GM23338 (cell line): ENCODE results near the gene PPP1R2.

Source experiments
- CREB1 ChIP-seq: fragments of 250-450 bp; sonication (Bioruptor Pico); IDR thresholded peaks from 2 replicates; pipeline ENCODE4 v1.5.0; 2020; ENCODE audit warnings: low read depth, mild to moderate bottlenecking, moderate library complexity
- EZH2 ChIP-seq: fragments of 200-600 bp; sonication (generic); IDR thresholded peaks from one replicate; pipeline ENCODE4 v1.8.0; 2017; ENCODE audit warnings: antibody characterized with exemption, mild to moderate bottlenecking, low read depth; ENCODE audit not compliant: unreplicated experiment
- EZH2phosphoT487 ChIP-seq: fragments of 200-600 bp; sonication (generic); IDR thresholded peaks from one replicate; pipeline ENCODE4 v1.8.1; 2018; ENCODE audit warnings: antibody characterized with exemption; ENCODE audit not compliant: unreplicated experiment
- POLR2AphosphoS5 ChIP-seq: IDR thresholded peaks from 2 replicates; pipeline ENCODE4 v1.6.1; 2016; ENCODE audit warnings: antibody characterized with exemption, low read depth
- ZNF331 ChIP-seq: fragments of 250-450 bp; sonication (Bioruptor Pico); IDR thresholded peaks from 2 replicates; pipeline ENCODE4 v1.5.0; 2020; ENCODE audit warnings: low read depth, mild to moderate bottlenecking, moderate library complexity
- TF ChIP-seq, protein P1 (sequence below), 2 experiments: fragments of 200-600 bp in 1 of 2; sonication (generic) in 1 of 2; conservative IDR thresholded peaks; 2 replicates each; pipeline versions ENCODE4 v1.5.1 to v1.6.1; 2016 to 2017; ENCODE audit warnings: antibody characterized with exemption in 2 of 2, low read depth in 2 of 2, mild to moderate bottlenecking in 2 of 2, moderate library complexity in 1 of 2

- TF ChIP-seq EZH2phosphoT487 (no peak), ZNF331 (CRISPR knock-in tag) (no peak), CREB1 (CRISPR knock-in tag) (no peak), POLR2AphosphoS5 (no peak), EZH2 (no peak)
- TF ChIP-seq, protein P1, sequence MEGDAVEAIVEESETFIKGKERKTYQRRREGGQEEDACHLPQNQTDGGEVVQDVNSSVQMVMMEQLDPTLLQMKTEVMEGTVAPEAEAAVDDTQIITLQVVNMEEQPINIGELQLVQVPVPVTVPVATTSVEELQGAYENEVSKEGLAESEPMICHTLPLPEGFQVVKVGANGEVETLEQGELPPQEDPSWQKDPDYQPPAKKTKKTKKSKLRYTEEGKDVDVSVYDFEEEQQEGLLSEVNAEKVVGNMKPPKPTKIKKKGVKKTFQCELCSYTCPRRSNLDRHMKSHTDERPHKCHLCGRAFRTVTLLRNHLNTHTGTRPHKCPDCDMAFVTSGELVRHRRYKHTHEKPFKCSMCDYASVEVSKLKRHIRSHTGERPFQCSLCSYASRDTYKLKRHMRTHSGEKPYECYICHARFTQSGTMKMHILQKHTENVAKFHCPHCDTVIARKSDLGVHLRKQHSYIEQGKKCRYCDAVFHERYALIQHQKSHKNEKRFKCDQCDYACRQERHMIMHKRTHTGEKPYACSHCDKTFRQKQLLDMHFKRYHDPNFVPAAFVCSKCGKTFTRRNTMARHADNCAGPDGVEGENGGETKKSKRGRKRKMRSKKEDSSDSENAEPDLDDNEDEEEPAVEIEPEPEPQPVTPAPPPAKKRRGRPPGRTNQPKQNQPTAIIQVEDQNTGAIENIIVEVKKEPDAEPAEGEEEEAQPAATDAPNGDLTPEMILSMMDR (conservative IDR thresholded peaks at IDR 0.05; ENCODE audit: low read depth in 2 of 2): no peak
Observed at GRCh38 chr3:195574497-195575304, 31.6 kb upstream of the PPP1R2 start.
